ENCODE results near the gene SLC17A9.
"Not testable (repeated sequence)": the region's sequence is repeated elsewhere in the genome, so short reads cannot be mapped to it uniquely, and the experiment has no call there.

SLC17A9 gene

DNA sequence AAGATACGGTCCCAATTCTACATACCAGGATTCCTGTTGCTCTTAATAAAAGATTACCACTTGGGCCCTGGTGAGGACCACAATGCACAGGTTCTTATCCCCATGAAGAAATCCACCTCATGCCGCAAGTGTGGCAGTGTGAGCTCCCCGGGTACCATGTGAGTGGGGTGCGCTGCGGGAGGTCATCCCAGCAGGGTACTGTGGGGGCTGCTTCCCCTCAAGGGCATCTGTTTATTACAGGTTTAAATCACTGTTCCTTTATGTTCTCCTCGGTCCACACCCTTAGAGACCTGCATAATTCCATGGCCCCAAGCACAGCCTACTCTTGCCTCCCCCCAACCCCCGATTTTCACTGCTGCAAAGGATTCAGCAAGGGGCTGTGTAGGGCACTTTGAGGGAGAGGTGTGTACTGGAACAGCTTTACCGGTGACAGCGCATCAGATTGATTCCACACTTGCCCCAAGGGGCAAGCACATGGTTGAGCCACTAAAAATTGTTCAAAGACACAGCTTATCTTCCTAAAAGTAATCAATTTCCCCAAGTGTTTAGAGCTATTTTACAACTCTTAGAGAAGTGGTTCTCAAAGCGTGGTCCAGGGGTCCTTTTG is 32.4 kb upstream of the SLC17A9 start:
- no peak for DNase-seq (ENCODE audit: low read depth, low spot score)

DNA sequence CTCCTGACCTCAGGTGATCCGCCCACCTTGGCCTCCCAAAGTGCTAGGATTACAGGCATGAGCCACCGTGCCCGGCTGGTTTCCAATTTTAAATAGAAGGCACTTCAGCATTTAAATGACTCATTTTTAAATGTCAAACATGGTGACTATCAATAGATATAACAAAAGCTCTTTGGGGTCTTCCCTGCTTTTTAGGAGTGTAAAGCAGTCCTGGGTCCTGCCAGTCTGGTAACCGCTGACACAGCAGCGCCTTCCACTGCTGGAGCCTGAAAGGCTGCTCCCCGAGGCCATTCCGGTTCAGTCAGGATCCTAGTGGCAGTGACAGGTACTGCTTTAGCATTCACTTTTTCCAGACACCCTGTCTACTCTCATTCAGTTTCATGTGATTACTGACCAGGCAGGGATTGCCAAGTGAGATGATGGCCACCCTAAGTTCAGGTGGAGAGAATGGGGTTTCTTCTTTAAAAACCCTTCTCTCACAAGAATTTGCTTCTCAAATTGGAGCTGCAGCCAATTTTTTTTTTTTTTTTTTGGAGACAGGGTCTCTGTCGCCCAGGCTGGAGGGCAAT is 31.3 kb upstream of the SLC17A9 start:
- DNase-seq (ENCODE audit: low read depth, low spot score): peak; percentile 30

GRCh38 chr20:62922451-62922921 is 30.0 kb upstream of the SLC17A9 start:
- no peak for DNase-seq (ENCODE audit: low read depth, low spot score)

GRCh38 chr20:62923059-62923668 is 29.3 kb upstream of the SLC17A9 start:
- not testable (repeated sequence) for DNase-seq (ENCODE audit: low read depth, low spot score)

DNA sequence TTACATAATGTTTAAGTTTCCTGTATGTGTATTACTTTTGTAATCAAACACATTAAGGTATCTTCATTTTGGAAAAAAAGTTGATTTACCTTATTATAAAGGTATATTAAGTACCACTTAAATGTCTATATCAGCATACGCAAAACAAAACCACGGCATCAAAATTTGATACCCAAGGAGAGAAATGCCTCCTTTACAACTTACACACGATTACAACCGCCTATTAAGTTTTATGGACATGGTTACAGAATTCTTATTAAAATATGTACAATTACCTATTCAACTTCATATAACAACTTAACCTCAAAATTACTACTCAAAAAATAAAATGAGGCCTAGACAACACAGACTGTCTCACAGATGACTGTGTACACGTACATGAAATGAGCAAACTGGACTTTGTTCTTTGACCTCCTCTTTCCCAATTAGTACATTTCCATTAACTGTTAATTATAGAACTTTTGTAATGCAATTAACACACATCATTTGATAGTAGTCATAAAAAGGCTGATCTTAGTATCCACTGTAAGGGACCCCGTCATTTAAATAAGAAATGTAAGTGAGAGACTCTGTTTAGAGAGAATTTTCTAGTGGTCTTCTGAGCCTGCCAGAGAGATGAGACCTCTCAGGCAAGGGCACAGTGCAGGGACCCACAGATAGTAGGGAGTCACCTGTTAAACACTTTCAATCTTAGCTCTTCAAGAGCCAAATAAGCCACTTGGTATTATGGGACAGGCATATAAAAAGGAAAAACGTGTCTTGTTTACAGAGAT is 28.7 kb upstream of the SLC17A9 start:
- DNase-seq (ENCODE audit: low read depth, low spot score): no peak

DNA sequence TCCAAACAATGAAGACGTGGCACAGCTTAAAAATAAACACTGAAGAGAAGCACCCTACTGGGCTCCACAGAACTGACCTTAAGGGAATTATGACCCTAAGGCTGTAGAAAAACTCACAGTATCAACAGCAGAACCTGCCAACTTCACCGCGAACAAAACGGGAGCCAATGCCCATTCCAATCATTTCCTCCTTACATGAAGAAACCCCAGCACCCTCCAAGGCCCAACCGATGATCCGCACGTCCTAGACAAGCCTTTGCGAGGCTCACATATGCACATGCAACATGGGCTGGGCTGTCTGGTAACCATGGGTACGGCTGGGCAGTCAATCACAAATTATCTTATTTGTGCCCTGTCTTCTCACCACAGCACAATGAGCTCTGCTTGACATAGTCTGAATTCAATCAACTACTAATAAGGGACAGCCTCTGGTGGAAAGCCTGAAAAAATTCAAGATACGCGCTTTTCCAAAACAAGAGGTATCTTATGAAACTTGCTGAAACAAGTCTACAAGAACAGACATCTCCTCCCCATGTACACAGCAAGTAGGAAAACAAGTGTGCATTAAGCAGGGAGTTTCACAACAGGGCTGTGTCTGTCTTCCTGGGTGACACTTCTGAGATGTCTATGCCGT is 27.9 kb upstream of the SLC17A9 start:
- no peak for DNase-seq (ENCODE audit: low read depth, low spot score)

- no peak for DNase-seq (ENCODE audit: low read depth, low spot score)
These were observed 27.5 kb upstream of the SLC17A9 start for GRCh38 chr20:62925076-62925419.

DNA sequence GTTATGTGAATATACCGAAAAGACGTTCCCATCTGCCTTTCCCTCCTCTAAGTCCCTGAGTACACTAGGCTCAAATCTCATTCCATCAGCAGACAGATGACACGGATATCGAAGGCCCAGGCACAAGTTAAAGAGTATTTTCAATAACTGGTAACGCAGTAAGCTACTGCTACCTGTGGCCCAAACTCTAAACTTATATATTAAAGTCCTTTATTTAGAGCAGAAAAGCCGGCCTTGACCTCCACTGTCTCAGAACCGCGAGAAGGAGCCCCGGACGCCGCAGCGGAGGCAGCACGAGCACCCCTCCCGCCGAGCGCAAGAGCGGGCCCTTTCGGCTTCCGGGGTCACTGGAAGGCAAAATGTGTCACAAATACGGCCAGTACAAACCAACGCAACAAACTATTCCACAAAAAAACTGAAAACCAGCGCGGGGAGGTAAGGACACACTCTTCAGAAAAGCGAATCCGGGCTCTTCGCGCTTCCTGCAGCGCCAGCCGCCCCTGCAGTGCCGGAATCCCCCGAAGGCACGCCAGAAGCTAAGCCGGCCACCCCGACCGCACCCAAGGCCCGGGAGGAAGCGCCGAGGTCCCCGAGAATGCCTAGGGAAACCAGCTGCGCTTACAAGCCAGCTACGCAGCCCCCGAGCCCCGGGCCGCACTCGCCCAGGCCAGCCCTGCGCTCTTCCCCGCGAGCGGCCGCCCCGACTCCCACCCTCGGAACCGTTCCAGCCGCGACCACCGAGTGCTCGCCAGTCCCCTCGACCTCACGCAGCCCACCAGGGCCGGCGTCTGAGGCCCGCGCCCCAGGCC is 26.9 kb upstream of the SLC17A9 start:
- no peak for DNase-seq (ENCODE audit: low read depth, low spot score)

- peak; percentile 80 for DNase-seq (ENCODE audit: low read depth, low spot score)
These were observed 26.0 kb upstream of the SLC17A9 start, which contains the start of gene DIDO1 for GRCh38 chr20:62926229-62927127. DIDO1 (minus strand) TSS chr20:62926505.

- DNase-seq (ENCODE audit: low read depth, low spot score): no peak
These were observed 25.3 kb upstream of the SLC17A9 start for GRCh38 chr20:62927128-62927705.

DNA sequence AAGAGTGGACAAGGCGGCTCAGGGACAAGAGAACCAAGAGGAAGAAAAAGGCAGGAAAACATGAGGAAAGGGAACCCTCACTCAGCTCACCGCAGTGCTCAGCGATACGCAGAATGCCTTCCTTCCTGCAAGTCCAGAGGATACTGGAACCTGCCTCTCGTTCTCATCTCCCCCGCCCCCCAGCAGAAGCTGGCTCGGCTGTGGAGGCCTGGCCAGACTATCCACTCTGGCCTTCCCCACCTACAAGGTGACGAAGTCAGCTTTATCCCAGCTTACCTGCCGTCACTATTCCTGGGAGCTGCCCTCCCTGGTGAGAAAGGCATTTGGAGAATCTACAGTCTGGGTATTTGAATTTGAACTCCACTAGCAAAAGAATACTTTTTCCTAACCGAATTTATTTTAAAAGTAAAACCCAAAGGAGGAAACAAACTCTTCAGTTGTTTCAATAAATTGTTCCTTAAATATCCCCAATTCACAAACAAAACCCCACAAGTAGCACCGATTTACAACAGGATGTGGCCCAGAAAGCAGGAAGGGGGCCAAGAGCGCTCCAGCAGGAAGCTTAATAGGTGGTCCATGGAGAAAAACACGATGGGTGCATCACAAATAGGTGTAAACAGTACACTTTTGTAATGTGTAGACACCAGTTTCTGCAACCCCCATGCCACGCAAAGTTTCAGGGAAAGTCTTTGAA is 24.1 kb upstream of the SLC17A9 start:
- DNase-seq (ENCODE audit: low read depth, low spot score): no peak

- DNase-seq (ENCODE audit: low read depth, low spot score): no peak
These were observed 23.4 kb upstream of the SLC17A9 start for GRCh38 chr20:62929051-62929538.

GRCh38 chr20:62931464-62931863 is 21.0 kb upstream of the SLC17A9 start:
- no peak for DNase-seq (ENCODE audit: low read depth, low spot score)

GRCh38 chr20:62933966-62934365 is 18.5 kb upstream of the SLC17A9 start:
- DNase-seq (ENCODE audit: low read depth, low spot score): no peak

GRCh38 chr20:62935204-62935967 is 17.1 kb upstream of the SLC17A9 start:
- DNase-seq (ENCODE audit: low read depth, low spot score): no peak

- no peak for DNase-seq (ENCODE audit: low read depth, low spot score)
These were observed 16.4 kb upstream of the SLC17A9 start for GRCh38 chr20:62935968-62936585.

DNA sequence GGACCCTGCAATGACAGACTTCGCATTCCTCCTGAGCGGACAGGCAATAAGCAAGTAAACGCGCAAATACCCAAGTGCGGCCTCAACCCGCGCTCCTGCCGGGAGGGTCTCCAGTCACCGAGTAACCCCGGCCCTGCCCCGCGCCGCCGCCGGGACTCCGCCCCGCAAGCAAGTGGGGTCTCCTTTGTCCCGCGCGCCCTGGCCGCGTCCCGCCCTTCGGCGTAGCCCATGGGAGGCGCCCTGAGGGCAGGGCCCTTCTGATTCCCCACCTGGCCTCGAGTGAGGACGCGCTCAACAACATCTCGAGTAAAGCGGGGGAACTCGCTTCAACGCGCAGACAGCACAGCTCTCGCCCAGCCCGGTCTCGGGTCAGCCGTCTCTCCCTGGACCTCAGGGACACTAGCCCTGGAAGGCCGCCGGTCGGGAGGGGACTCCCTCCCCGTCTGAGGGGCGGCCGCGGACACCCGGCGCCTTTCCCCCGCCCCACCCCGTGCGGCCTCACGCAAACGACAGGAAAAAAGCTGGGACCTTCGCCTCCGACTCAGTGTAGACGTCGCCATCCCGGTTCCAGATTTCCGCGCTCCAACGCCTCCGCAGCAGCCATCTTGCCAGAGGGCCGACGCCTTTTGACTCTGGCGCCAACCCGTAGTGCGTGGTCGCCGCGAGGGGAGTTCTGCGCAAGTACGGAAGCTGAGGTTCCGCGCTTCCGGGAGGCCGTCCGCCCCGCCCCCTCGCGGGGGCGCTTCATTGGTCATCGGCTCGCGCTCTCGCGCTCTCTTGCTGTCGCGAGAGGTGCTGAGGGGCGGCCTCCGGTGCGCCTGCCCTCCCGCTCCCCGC is 15.0 kb upstream of the SLC17A9 start:
- DNase-seq (ENCODE audit: low read depth, low spot score): peak; percentile 92

Measured in activated naive CD8-positive, alpha-beta T cell treated with anti-CD3 and anti-CD28 coated beads, Interleukin-2, amount 50 U/mL, for 16 hours (primary cell).